H1 (cell line): ENCODE data around the gene ST6GALNAC4. TPM values are rescaled to one million over a fixed set of nuclear protein-coding genes. Genes with fewer than 3 reads are reported as not detected.
A peak's percentile ranks its signal among the peaks of the same experiment; 100 is the strongest.

Experiments
- CTCF ChIA-PET: fragments of 300-600 bp; sonication (Branson Sonifier 250); formaldehyde crosslinking; loops from one replicate; lab custom pipeline; 2021; ENCODE audit not compliant: partially characterized antibody; lab: Charles Lee
- POLR2A ChIA-PET: fragments of 300-600 bp; sonication (Branson Sonifier 250); formaldehyde crosslinking; loops from one replicate; lab custom pipeline; 2021; ENCODE audit warnings: inconsistent platforms; ENCODE audit not compliant: partially characterized antibody; lab: Charles Lee
- DNase-seq, 2 experiments: peaks; one replicate each; pipeline versions ENCODE4 v3.0.0 to v3.0.0-alpha.2; 2010 to 2022; ENCODE audit warnings: low spot score in 2 of 2, low read depth in 1 of 2, mixed read lengths in 1 of 2
- FAIRE-seq: peaks from 2 replicates; lab custom pipeline; 2011; peaks lifted over from hg19 to GRCh38; lab: Jason Lieb, UNC
- H2AFZ ChIP-seq: 2 replicates; pipeline ENCODE4 v1.8.1; 2012; ENCODE audit warnings: low read length, inconsistent platforms
- H2AK5ac ChIP-seq: 2 replicates; pipeline ENCODE4 v1.6.1; 2013; ENCODE audit warnings: low read depth, low read length
- H2BK120ac ChIP-seq: replicated peaks from 2 replicates; pipeline ENCODE3; 2013; ENCODE audit warnings: low read depth, low read length, inconsistent platforms
- H2BK12ac ChIP-seq: 2 replicates; pipeline ENCODE4 v1.6.1; 2013; ENCODE audit warnings: low read depth, low read length
- H2BK15ac ChIP-seq: 2 replicates; pipeline ENCODE4 v1.6.1; 2013; ENCODE audit warnings: low read length
- H2BK20ac ChIP-seq: 2 replicates; pipeline ENCODE4 v1.6.1; 2013; ENCODE audit warnings: low read length
- H2BK5ac ChIP-seq: 2 replicates; pipeline ENCODE4 v1.6.1; 2013; ENCODE audit warnings: low read depth, low read length
- H3K14ac ChIP-seq: 2 replicates; pipeline ENCODE4 v1.6.1; 2013; ENCODE audit warnings: inconsistent platforms; ENCODE audit not compliant: insufficient read length
- H3K18ac ChIP-seq: 2 replicates; pipeline ENCODE4 v1.6.1; 2013; ENCODE audit warnings: low read length; ENCODE audit errors: extremely low read depth
- H3K23ac ChIP-seq: 2 replicates; pipeline ENCODE4 v1.6.1; 2013; ENCODE audit warnings: inconsistent platforms; ENCODE audit not compliant: insufficient read length
- H3K23me2 ChIP-seq: 2 replicates; pipeline ENCODE4 v1.6.1; 2013; ENCODE audit warnings: low read depth, low read length
- H3K27ac ChIP-seq: 2 replicates; pipeline ENCODE4 v1.6.1; 2011; ENCODE audit warnings: low read depth, low read length, inconsistent platforms
- H3K27me3 ChIP-seq, 4 experiments: replicated peaks in 1 of 4; 1 replicate in 1 of 4; 2 replicates in 3 of 4; pipeline versions ENCODE4 v1.6.1 to v1.8.1; 2011 to 2013; ENCODE audit warnings: low read length in 3 of 4, mild to moderate bottlenecking in 3 of 4, inconsistent platforms in 2 of 4, mixed read lengths in 2 of 4, moderate library complexity in 1 of 4; ENCODE audit not compliant: control insufficient read depth in 3 of 4, insufficient read depth in 3 of 4; ENCODE audit errors: extremely low read depth in 1 of 4
- H3K36me3 ChIP-seq, 4 experiments: 2 replicates each; pipeline versions ENCODE4 v1.6.1 to v1.8.1; 2011 to 2013; ENCODE audit warnings: mild to moderate bottlenecking in 4 of 4, low read length in 3 of 4, moderate library complexity in 2 of 4, control low read depth in 1 of 4, inconsistent platforms in 1 of 4; ENCODE audit not compliant: insufficient read depth in 4 of 4, control insufficient read depth in 2 of 4
- H3K4ac ChIP-seq: replicated peaks from 2 replicates; pipeline ENCODE3; 2013; ENCODE audit warnings: low read length, low read depth, mixed read lengths, inconsistent platforms; ENCODE audit not compliant: insufficient read length
- H3K4me1 ChIP-seq, 4 experiments: replicated peaks in 1 of 4; 1 replicate in 1 of 4; 2 replicates in 3 of 4; pipeline versions ENCODE4 v1.6.1 to v1.8.1; 2011 to 2013; ENCODE audit warnings: low read length in 3 of 4, inconsistent platforms in 2 of 4, mixed read lengths in 1 of 4; ENCODE audit not compliant: insufficient read depth in 4 of 4, control insufficient read depth in 3 of 4
- H3K4me2 ChIP-seq, 2 experiments: 2 replicates each; pipeline versions ENCODE4 v1.6.1 to v1.8.1; 2011 to 2013; ENCODE audit warnings: low read depth in 2 of 2, low read length in 2 of 2, control low read depth in 1 of 2, inconsistent platforms in 1 of 2, mild to moderate bottlenecking in 1 of 2; ENCODE audit not compliant: insufficient read depth in 1 of 2
- H3K4me3 ChIP-seq, 4 experiments: fragments of 200-600, 300-600 bp in 1 of 4; sonication (generic), shearing (Covaris generic), sonication (Bioruptor Twin) in 1 of 4; 2 replicates each; pipeline versions ENCODE4 v1.5.1 to v1.8.1; 2011 to 2016; ENCODE audit warnings: low read length in 4 of 4, low read depth in 3 of 4, control low read depth in 2 of 4, inconsistent platforms in 2 of 4, mild to moderate bottlenecking in 2 of 4, mixed read lengths in 1 of 4, moderate library complexity in 1 of 4; ENCODE audit not compliant: insufficient read depth in 2 of 4; ENCODE audit errors: extremely low read depth in 1 of 4
- H3K56ac ChIP-seq: replicated peaks from 2 replicates; pipeline ENCODE3; 2013; ENCODE audit warnings: low read depth, mild to moderate bottlenecking, mixed read lengths, low read length, inconsistent platforms; ENCODE audit not compliant: insufficient read length
- H3K79me1 ChIP-seq: 2 replicates; pipeline ENCODE4 v1.6.1; 2013; ENCODE audit warnings: low read depth, low read length, control low read depth
- H3K79me2 ChIP-seq, 2 experiments: 2 replicates each; pipeline versions ENCODE4 v1.6.1 to v1.8.1; 2012 to 2013; ENCODE audit warnings: low read length in 2 of 2, mild to moderate bottlenecking in 2 of 2, inconsistent platforms in 1 of 2; ENCODE audit not compliant: insufficient read depth in 2 of 2, control insufficient read depth in 1 of 2
- H3K9ac ChIP-seq, 4 experiments: replicated peaks in 1 of 4; 1 replicate in 1 of 4; 2 replicates in 3 of 4; pipeline versions ENCODE4 v1.6.1 to v1.8.1; 2011 to 2013; ENCODE audit warnings: low read depth in 3 of 4, low read length in 3 of 4, control low read depth in 2 of 4, mild to moderate bottlenecking in 2 of 4, moderate library complexity in 2 of 4, inconsistent platforms in 1 of 4; ENCODE audit errors: extremely low read depth in 1 of 4
- H3K9me3 ChIP-seq, 2 experiments: 2 replicates each; pipeline versions ENCODE4 v1.6.1 to v1.8.1; 2012 to 2013; ENCODE audit warnings: mild to moderate bottlenecking in 2 of 2, moderate library complexity in 2 of 2, control low read depth in 1 of 2, inconsistent platforms in 1 of 2, low read depth in 1 of 2, low read length in 1 of 2, mixed read lengths in 1 of 2; ENCODE audit not compliant: insufficient read depth in 2 of 2
- H4K20me1 ChIP-seq, 2 experiments: replicated peaks in 1 of 2; 2 replicates each; pipeline versions ENCODE3 to v1.8.1; 2011 to 2013; ENCODE audit warnings: inconsistent platforms in 2 of 2, low read length in 2 of 2, mild to moderate bottlenecking in 1 of 2; ENCODE audit not compliant: insufficient read depth in 2 of 2, control insufficient read depth in 1 of 2
- H4K5ac ChIP-seq: 2 replicates; pipeline ENCODE4 v1.6.1; 2013; ENCODE audit warnings: low read length, low read depth, mixed read lengths, inconsistent platforms; ENCODE audit not compliant: insufficient read length
- H4K8ac ChIP-seq: 2 replicates; pipeline ENCODE4 v1.8.0; 2013; ENCODE audit warnings: mild to moderate bottlenecking, moderate library complexity, low read length, inconsistent platforms; ENCODE audit not compliant: insufficient read depth; ENCODE audit errors: extremely low read depth
- H4K91ac ChIP-seq: replicated peaks from 2 replicates; pipeline ENCODE3; 2013; ENCODE audit warnings: low read length, mixed read lengths, inconsistent platforms; ENCODE audit not compliant: insufficient read length
- ASH2L ChIP-seq: fragments of 200-600, 300-600 bp; sonication (generic); IDR thresholded peaks from one replicate; pipeline ENCODE4 v1.7.1; 2017; ENCODE audit warnings: low read length
- HDAC6 ChIP-seq: IDR thresholded peaks from one replicate; pipeline ENCODE4 v1.7.1; 2012; ENCODE audit warnings: low read depth, mild to moderate bottlenecking, inconsistent platforms, low read length, moderate library complexity
- JUND ChIP-seq: IDR thresholded peaks from 2 replicates; pipeline ENCODE4 v1.6.1; 2011; ENCODE audit warnings: mild to moderate bottlenecking, improper control_type of control experiment, low read length
- KDM1A ChIP-seq: fragments of 200-600, 300-600 bp; sonication (generic); IDR thresholded peaks from 2 replicates; pipeline ENCODE4 v1.7.1; 2016; ENCODE audit warnings: mild to moderate bottlenecking, low read length, borderline replicate concordance
- WGBS, 2 experiments: shearing (Covaris generic) in 1 of 2; methylation state at CpG; one replicate each; pipeline versions ENCODE4 v1.1.6 to v1.1.7; 2013 to 2015; ENCODE audit warnings: low lambda C conversion rate in 2 of 2, mixed read lengths in 2 of 2, inconsistent platforms in 1 of 2, low coverage in 1 of 2, missing lambda C conversion rate in 1 of 2; ENCODE audit not compliant: insufficient replicate concordance in 2 of 2, insufficient coverage in 1 of 2, insufficient read length in 1 of 2; ENCODE audit errors: extremely low coverage in 1 of 2, missing lambda C conversion rate in 1 of 2; 5-methylcytosine and 5-hydroxymethylcytosine counted together
- polyA plus RNA-seq, 7 experiments: library from polyadenylated mRNA; depleted of rRNA in 3 of 7; stranded (reverse) in 5 of 7; unstranded in 2 of 7; fragments of >200 nt in 5 of 7; fragments of 200-250 nt in 2 of 7; gene quantifications; 1 replicate in 5 of 7; 2 replicates in 1 of 7; 4 replicates in 1 of 7; pipeline versions ENCODE4 v1.2.1 to v1.2.3, GENCODE V29; 2011 to 2013; ENCODE audit warnings: missing spikeins in 2 of 7, mixed read lengths in 2 of 7
- total RNA-seq: library from RNA; stranded (reverse); fragmentation: NEBNext Ultra II Directional; extraction: Animal tissue kit (Norgen Biotek cat#: 25700); gene quantifications from 2 replicates; pipeline ENCODE4 v1.2.1, GENCODE V29; 2021

Gene ST6GALNAC4
- total and polyA plus RNA-seq, 2 of the 8 experiments (the other 6 are each of a cell fraction or from before 2014, with no cell fraction given): 21.8 to 34.1 TPM

DNA sequence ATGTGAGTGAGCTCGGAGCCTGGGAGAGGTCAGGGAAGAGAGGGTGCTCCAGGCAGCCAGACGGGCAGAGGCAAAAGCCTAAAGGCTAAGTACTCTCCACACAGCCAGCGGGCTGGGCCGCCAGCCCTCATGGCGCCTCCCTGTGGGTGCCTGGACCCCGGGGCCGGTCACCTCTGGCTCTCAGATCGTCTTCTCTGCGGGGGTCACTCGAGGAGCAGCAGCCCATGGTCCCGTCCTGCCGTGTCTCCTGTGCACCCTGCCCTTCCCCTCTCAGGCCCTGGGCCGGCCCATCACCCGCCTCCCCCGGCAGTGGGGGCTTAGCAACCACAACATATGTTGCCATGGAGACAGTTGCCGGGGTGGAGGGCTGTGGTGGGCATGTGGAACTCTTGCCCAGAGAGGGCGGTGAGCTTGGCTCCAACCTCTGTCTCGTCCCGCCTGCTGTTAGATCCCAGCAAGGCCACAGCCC lies 43.6 kb downstream of the ST6GALNAC4 start:
- DNase-seq: peak in 1 of 2 experiments; percentile 52
- Histone ChIP-seq H3K4me3 (no peak overlapping the region), H3K4ac (no peak overlapping the region), H4K20me1 (peaks cover 0 to 4% of the 10 kb centered on the region in 2 experiments), H3K23ac (no peak overlapping the region), H3K4me2 (no peak overlapping the region), H3K56ac (no peak overlapping the region), H2BK20ac (no peak overlapping the region), H3K9ac (no peak overlapping the region), H3K9me3 (no peaks in the 10 kb centered on the region), H3K27me3 (no peaks in the 10 kb centered on the region), H2BK120ac (no peak overlapping the region), H2BK5ac (no peak overlapping the region), H3K18ac (no peak overlapping the region), H2AFZ (no peak overlapping the region), H2AK5ac (no peak overlapping the region), H2BK15ac (0 out of 2 replicates have a peak overlapping the region, but pooled peaks have one; percentile 61), H3K14ac (no peak overlapping the region), H4K5ac (no peak overlapping the region), H3K79me2 (no peaks in the 10 kb centered on the region), H2BK12ac (0 out of 2 replicates have a peak overlapping the region, but pooled peaks have one; percentile 75), H3K36me3 (no peaks in the 10 kb centered on the region), H3K79me1 (no peaks in the 10 kb centered on the region), H3K27ac (no peak overlapping the region), H3K4me1 (peaks cover 0 to 12% (median 10%) of the 10 kb centered on the region in 4 experiments; a peak in 6 of 7 replicates), H4K8ac (no peak overlapping the region; the same call in 1 of the 2 replicates), H3K23me2 (peaks cover 7% of the 10 kb centered on the region; the same call in 1 of the 2 replicates), H4K91ac (no peak overlapping the region)
- POLR2A ChIA-PET: interaction anchor here (1.0 to 2.8 kb wide), 7 partner anchors 8 to 79 kb away, joined by 3 to 11 read pairs (median 5); partner anchors contain the start of gene ENG
- WGBS, 2 experiments: 91% methylated on average over 19 of the region's 19 CpGs; no CpG with 5 or more reads in 1 of the 2 experiments
- FAIRE-seq: no peak
- CTCF ChIA-PET: interaction anchor here (0.6 to 9.2 kb wide), 19 partner anchors 8 to 169 kb away, joined by 3 to 116 read pairs (median 5); partner anchors contain the start of genes ENG, ST6GALNAC4, ST6GALNAC6 and TOR2A
- no peak for TF ChIP-seq JUND
- TF ChIP-seq ASH2L: no peak
- no peak for TF ChIP-seq HDAC6
- no peak for TF ChIP-seq KDM1A
